ENCODE data around the gene SMIM44.

SMIM44 gene

GRCh38 chr19:3433805-3434540 lies 49.3 kb downstream of the SMIM44 start:
- no peak for DNase-seq

GRCh38 chr19:3433313-3433712 lies 49.9 kb downstream of the SMIM44 start:
- DNase-seq = no peak

Data from NCI-H1436 treated with DMSO at 0.1 percent for 48 hours (cell line).